Naive thymus-derived CD8-positive, alpha-beta T cell (primary cell): ENCODE data around the gene C19orf85. TPM values are rescaled to one million over a fixed set of nuclear protein-coding genes. Genes with fewer than 3 reads are reported as not detected.

Experiments
- ATAC-seq, 2 donors: fragments of 150-1000 bp; cut with Tn5 transposase in 1 of 2; sonication (Bioruptor Pico), chemical (Tn5 transposase) in 1 of 2; 1 replicate in 1 of 2; 2 replicates in 1 of 2; pipeline ENCODE4 v1.10.0; 2021; ENCODE audit warnings: mild to moderate bottlenecking in 2 of 2, moderate library complexity in 2 of 2
- POLR2A ChIA-PET: fragments of 350-600 bp; sonication (Branson Sonifier 250); formaldehyde crosslinking; loops from one replicate; lab custom pipeline; 2021; ENCODE audit warnings: antibody characterized with exemption; lab: Charles Lee
- DNase-seq, 10 donors: peaks; one replicate each; pipeline versions ENCODE4 v3.0.0 to v3.0.0-alpha.2; 2020 to 2022
- H3K27ac Mint-ChIP-seq, 10 donors: one replicate each; pipeline ENCODE4 v1.8.0; 2020 to 2022; ENCODE audit warnings: mild to moderate bottlenecking in 10 of 10, mixed read lengths in 10 of 10, moderate library complexity in 4 of 10, inconsistent platforms in 1 of 10
- H3K27me3 Mint-ChIP-seq, 5 donors: one replicate each; pipeline ENCODE4 v1.8.0; 2021 to 2022; ENCODE audit warnings: mixed read lengths in 5 of 5
- H3K36me3 Mint-ChIP-seq, 3 donors: one replicate each; pipeline ENCODE4 v1.8.0; 2020 to 2022; ENCODE audit warnings: mixed read lengths in 3 of 3, mild to moderate bottlenecking in 2 of 3, inconsistent platforms in 1 of 3
- H3K4me1 Mint-ChIP-seq, 4 donors: one replicate each; pipeline ENCODE4 v1.8.0; 2021 to 2022; ENCODE audit warnings: mixed read lengths in 4 of 4
- H3K4me3 Mint-ChIP-seq, 10 donors: one replicate each; pipeline ENCODE4 v1.8.0; 2020 to 2022; ENCODE audit warnings: mild to moderate bottlenecking in 10 of 10, mixed read lengths in 10 of 10, moderate library complexity in 6 of 10, inconsistent platforms in 1 of 10
- H3K9me3 Mint-ChIP-seq, 9 donors: one replicate each; pipeline ENCODE4 v1.8.0; 2020 to 2022; ENCODE audit warnings: mixed read lengths in 9 of 9, mild to moderate bottlenecking in 3 of 9, inconsistent platforms in 1 of 9, moderate library complexity in 1 of 9
- polyA plus RNA-seq, 3 donors: library from polyadenylated mRNA; unstranded; fragments of 300-500 nt; fragmentation: Illumina TruSeq; gene quantifications; one replicate each; pipeline ENCODE4 v1.2.3, GENCODE V29; 2021
- total RNA-seq, 8 experiments: library from RNA in 2 of 8; stranded (reverse) in 2 of 8; gene quantifications; one replicate each; pipeline ENCODE4 v1.2.3 and lab custom pipeline; 2021 to 2026

The C19orf85 gene
- total and polyA plus RNA-seq, 5 experiments from 2014 or later = not detected

- Mint-ChIP-seq H3K27ac (no peak overlapping the region), H3K27me3 (no peaks in the 10 kb centered on the region), H3K4me1 (peaks cover 26 to 45% (median 39%) of the 10 kb centered on the region in 4 donors), H3K36me3 (peaks cover 0 to 5% (median 0%) of the 10 kb centered on the region in 3 donors), H3K9me3 (no peaks in the 10 kb centered on the region), H3K4me3 (no peak overlapping the region)
- DNase-seq (no peak), ATAC-seq (no peak)
- POLR2A ChIA-PET = no interaction called here
Observed at GRCh38 chr19:55481794-55482155, 17.2 kb upstream of the C19orf85 start.

DNA sequence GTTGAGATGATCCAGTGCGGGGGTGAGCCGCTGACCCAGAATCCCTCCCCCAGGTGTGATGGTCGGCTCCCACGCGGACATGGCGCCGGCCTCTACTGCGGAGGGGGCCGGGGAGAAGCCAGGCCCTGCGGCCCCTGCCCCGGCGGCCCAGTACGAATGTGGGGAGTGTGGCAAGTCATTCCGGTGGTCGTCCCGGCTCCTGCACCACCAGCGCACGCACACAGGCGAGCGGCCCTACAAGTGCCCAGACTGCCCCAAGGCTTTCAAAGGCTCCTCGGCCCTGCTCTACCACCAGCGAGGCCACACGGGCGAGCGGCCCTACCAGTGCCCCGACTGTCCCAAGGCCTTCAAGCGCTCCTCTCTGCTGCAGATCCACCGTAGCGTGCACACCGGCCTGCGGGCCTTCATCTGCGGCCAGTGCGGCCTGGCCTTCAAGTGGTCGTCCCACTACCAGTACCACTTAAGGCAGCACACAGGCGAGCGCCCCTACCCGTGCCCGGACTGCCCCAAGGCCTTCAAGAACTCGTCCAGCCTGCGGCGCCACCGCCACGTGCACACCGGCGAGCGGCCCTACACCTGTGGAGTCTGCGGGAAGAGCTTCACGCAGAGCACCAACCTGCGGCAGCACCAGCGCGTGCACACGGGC lies 16.7 kb upstream of the C19orf85 start:
- Mint-ChIP-seq H3K4me3 (no peak overlapping the region), H3K27me3 (no peaks in the 10 kb centered on the region), H3K36me3 (peaks cover 0 to 5% (median 0%) of the 10 kb centered on the region in 3 donors), H3K9me3 (no peaks in the 10 kb centered on the region), H3K27ac (no peak overlapping the region), H3K4me1 (peaks cover 26 to 46% (median 39%) of the 10 kb centered on the region in 4 donors)
- ATAC-seq = no peak
- DNase-seq = peak in 1 of 10 donors; percentile 61
- POLR2A ChIA-PET = no interaction called here

GRCh38 chr19:55479451-55480230 lies 15.1 kb upstream of the C19orf85 start:
- peak overlapping the region in 8 of 10 donors; percentile 3 to 87 (median 60) for H3K27ac Mint-ChIP-seq
- no peak for DNase-seq
- POLR2A ChIA-PET = no interaction called here
- ATAC-seq = no peak
- no peaks in the 10 kb centered on the region for H3K9me3 Mint-ChIP-seq
- H3K4me3 Mint-ChIP-seq = peak overlapping the region in 8 of 10 donors; percentile 10 to 86 (median 34)
- H3K36me3 Mint-ChIP-seq = peaks cover 0 to 5% (median 0%) of the 10 kb centered on the region in 3 donors
- H3K4me1 Mint-ChIP-seq = peaks cover 22 to 42% (median 31%) of the 10 kb centered on the region in 4 donors
- no peaks in the 10 kb centered on the region for H3K27me3 Mint-ChIP-seq

DNA sequence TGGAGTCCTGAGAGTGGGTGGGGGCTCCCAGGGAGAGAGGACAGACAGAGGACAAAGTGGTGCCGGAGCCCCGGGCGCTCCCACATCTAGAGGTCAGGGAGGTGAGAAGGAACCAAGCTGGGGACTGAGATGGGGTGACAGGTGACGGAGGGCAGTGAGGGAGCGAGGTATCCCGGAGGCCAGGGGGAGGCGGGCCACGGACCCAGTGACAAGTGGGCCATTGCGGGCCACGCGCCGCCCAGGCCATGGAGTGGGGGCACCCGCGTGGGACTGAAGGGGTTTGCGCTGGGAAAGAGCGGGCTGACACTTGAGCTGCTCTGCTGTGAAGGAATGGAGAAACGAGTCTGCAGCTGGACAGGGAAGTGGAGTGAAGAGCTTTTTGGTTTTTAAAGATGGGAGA lies 14.5 kb upstream of the C19orf85 start:
- POLR2A ChIA-PET = no interaction called here
- Mint-ChIP-seq H3K27ac (peak overlapping the region in 6 of 10 donors; percentile 14 to 87 (median 40)), H3K4me3 (peak overlapping the region in 9 of 10 donors; percentile 19 to 86 (median 46)), H3K9me3 (no peaks in the 10 kb centered on the region), H3K4me1 (peaks cover 22 to 40% (median 30%) of the 10 kb centered on the region in 4 donors), H3K36me3 (peaks cover 0 to 5% (median 0%) of the 10 kb centered on the region in 3 donors), H3K27me3 (no peaks in the 10 kb centered on the region)
- ATAC-seq (no peak), DNase-seq (no peak)

DNA sequence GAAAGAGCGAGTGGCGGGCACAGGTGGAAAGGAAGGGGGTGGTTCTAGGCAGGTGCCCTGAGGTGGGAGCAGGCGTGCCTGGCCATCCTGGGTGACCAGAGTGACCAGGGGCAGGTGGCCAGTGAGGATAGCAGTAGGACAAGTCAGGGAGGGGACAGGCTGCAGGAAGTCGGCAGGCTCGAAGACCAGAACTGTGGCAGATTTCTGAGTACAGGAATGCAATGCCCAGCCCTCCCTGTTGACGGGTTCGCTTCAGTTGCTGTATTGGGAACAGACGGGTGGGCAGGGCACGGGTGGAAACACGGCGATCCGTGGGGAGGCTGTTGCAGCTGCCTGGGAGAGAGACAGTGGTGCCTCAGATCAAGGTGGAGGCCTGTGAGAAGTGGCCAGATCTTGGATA lies 13.8 kb upstream of the C19orf85 start:
- DNase-seq (no peak), ATAC-seq (no peak)
- POLR2A ChIA-PET = no interaction called here
- Mint-ChIP-seq H3K9me3 (no peaks in the 10 kb centered on the region), H3K27ac (peak overlapping the region in 9 of 10 donors; percentile 8 to 96 (median 68)), H3K4me3 (peak overlapping the region; percentile 54 to 88 (median 73)), H3K4me1 (peaks cover 22 to 40% (median 30%) of the 10 kb centered on the region in 4 donors), H3K36me3 (peaks cover 0 to 5% (median 0%) of the 10 kb centered on the region in 3 donors), H3K27me3 (no peaks in the 10 kb centered on the region)

DNA sequence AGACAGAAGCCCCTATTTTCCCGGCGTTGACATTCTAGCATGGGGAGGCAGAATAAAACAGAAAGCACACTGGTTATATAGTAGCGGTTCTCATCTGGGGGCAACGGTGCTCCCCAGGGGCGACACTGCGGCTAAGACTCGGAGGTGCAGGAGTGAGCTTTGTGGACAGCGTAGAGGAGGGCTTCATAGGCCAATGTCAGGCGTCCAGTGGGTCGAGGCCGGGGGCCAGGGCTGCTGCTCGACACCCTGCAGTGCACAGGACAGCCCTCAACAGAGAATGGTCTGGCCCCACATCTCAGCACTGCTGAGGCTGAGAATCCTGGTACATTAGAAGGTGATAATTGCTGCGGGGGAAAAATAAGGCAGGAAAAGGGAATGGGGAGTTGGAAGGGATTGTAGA lies 13.4 kb upstream of the C19orf85 start:
- POLR2A ChIA-PET = interaction anchor here (2.1 to 3.1 kb wide), 3 partner anchors 7 to 219 kb away, joined by 9 to 20 read pairs (median 16); partner anchors contain the start of genes NAT14 and PPP6R1
- peak overlapping the region in 9 of 10 donors; percentile 25 to 96 (median 68) for H3K27ac Mint-ChIP-seq
- DNase-seq (no peak), ATAC-seq (no peak)
- H3K27me3 Mint-ChIP-seq = no peaks in the 10 kb centered on the region
- peak overlapping the region; percentile 53 to 88 (median 72) for H3K4me3 Mint-ChIP-seq
- peaks cover 22 to 40% (median 30%) of the 10 kb centered on the region in 4 donors for H3K4me1 Mint-ChIP-seq
- no peaks in the 10 kb centered on the region for H3K9me3 Mint-ChIP-seq
- peaks cover 0 to 5% (median 0%) of the 10 kb centered on the region in 3 donors for H3K36me3 Mint-ChIP-seq

GRCh38 chr19:55476100-55476775 lies 11.7 kb upstream of the C19orf85 start, which contains the start of gene ZNF628:
TSS of gene ZNF628 (plus strand) at chr19:55476617. CDS start at chr19:55479911, 3,294 bp downstream.
- H3K27me3 Mint-ChIP-seq = no peaks in the 10 kb centered on the region
- H3K27ac Mint-ChIP-seq = peak within 1 kb of the TSS; percentile 84 to 98 (median 94)
- ATAC-seq = peak; percentile 94 to 96
- peaks cover 22 to 40% (median 30%) of the 10 kb centered on the region in 4 donors for H3K4me1 Mint-ChIP-seq
- peak within 1 kb of the TSS; percentile 82 to 92 (median 90) for H3K4me3 Mint-ChIP-seq
- POLR2A ChIA-PET = interaction anchor here (0.5 to 3.1 kb wide), 29 partner anchors 9 to 1609 kb away, joined by 3 to 24 read pairs (median 7); partner anchors contain the start of genes FIZ1, ISOC2, KMT5C and MYADM
- peaks cover 0 to 5% (median 0%) of the 10 kb centered on the region in 3 donors for H3K36me3 Mint-ChIP-seq
- DNase-seq = peak in 9 of 10 donors; percentile 95 to 98 (median 96)
- no peaks in the 10 kb centered on the region for H3K9me3 Mint-ChIP-seq

GRCh38 chr19:55474269-55475265 lies 10.0 kb upstream of the C19orf85 start:
- no peaks in the 10 kb centered on the region for H3K9me3 Mint-ChIP-seq
- no peak for DNase-seq
- peaks cover 0 to 1% (median 0%) of the 10 kb centered on the region in 3 donors for H3K36me3 Mint-ChIP-seq
- no peaks in the 10 kb centered on the region for H3K27me3 Mint-ChIP-seq
- ATAC-seq = no peak
- H3K4me3 Mint-ChIP-seq = peak overlapping the region in 5 of 10 donors; percentile 24 to 62 (median 46)
- H3K27ac Mint-ChIP-seq = peak overlapping the region in 5 of 10 donors; percentile 3 to 82 (median 38)
- POLR2A ChIA-PET = interaction anchor here (0.6 to 3.1 kb wide), 4 partner anchors 10 to 849 kb away, joined by 3 to 20 read pairs (median 4); partner anchors contain the start of genes NAT14 and SSC5D
- peaks cover 18 to 32% (median 25%) of the 10 kb centered on the region in 4 donors for H3K4me1 Mint-ChIP-seq

DNA sequence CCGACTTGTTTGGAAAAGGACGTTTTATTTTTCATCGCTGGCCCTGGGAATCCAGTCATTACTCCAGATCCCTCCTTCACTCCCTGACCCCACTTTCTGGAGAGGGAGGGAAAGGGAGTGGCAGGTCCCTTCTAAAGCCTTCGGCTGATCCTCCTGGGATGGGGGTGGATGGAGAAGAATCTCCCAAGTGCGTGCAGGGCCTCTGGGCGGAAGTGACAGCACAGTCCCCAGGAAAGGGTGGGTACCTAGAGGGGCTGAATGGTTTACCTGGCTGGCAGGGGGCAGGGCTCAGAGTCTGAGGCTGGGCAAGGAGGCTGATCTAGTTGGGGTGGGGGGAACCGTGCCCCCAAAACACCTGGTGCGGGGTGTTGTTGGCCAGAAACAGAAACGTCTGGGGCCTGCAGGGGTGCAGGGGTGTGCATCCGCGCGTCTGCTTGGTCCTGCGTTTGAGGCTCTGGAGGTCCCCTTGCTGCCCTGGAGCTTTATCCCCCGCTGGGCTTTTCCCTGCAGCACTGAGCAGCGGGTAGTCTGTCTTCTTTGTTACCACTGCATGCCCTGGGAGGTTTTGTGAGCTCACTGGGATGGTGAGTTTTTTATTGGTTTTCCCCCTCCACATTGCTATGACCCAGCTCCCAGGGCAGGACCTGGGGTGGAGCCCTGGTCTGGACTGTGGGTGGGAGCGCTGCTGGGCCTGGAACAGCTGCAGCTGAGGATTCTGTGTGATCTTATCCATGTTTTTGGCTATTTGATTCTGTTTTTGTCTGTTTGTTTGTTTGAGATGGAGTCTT lies 8.9 kb upstream of the C19orf85 start:
- ATAC-seq (no peak), DNase-seq (no peak)
- no peaks in the 10 kb centered on the region for H3K27me3 Mint-ChIP-seq
- no peaks in the 10 kb centered on the region for H3K36me3 Mint-ChIP-seq
- H3K27ac Mint-ChIP-seq = no peak overlapping the region
- no peaks in the 10 kb centered on the region for H3K9me3 Mint-ChIP-seq
- H3K4me3 Mint-ChIP-seq = no peak overlapping the region
- POLR2A ChIA-PET = interaction anchor here (1.0 kb wide), 1 partner anchor 30 kb away, joined by 3 read pairs; no protein-coding TSS in a partner anchor
- H3K4me1 Mint-ChIP-seq = peaks cover 9 to 22% (median 14%) of the 10 kb centered on the region in 4 donors

GRCh38 chr19:55472463-55472862 lies 7.9 kb upstream of the C19orf85 start:
- POLR2A ChIA-PET = interaction anchor here (1.0 kb wide), 1 partner anchor 31 kb away, joined by 3 read pairs; no protein-coding TSS in a partner anchor
- H3K36me3 Mint-ChIP-seq = no peaks in the 10 kb centered on the region
- no peaks in the 10 kb centered on the region for H3K27me3 Mint-ChIP-seq
- H3K4me1 Mint-ChIP-seq = peaks cover 0 to 16% (median 7%) of the 10 kb centered on the region in 4 donors
- no peak overlapping the region for H3K27ac Mint-ChIP-seq
- no peak for DNase-seq
- no peak overlapping the region for H3K4me3 Mint-ChIP-seq
- no peak for ATAC-seq
- no peaks in the 10 kb centered on the region for H3K9me3 Mint-ChIP-seq
